RWPE2 (cell line): ENCODE data around the gene ZNF646.
A peak's percentile ranks its signal among the peaks of the same experiment; 100 is the strongest.

Experiments
- ATAC-seq: fragments of 200-7000 bp; cut with Tn5 transposase; 3 replicates; pipeline ENCODE4 v1.9.1; 2021; ENCODE audit warnings: low read depth
- DNase-seq: peaks from one replicate; pipeline ENCODE4 v3.0.0-alpha.2; 2020; ENCODE audit warnings: low spot score
- H3K27ac ChIP-seq: fragments of 450-650 bp; 2 replicates; pipeline ENCODE4 v1.5.1; 2017; ENCODE audit warnings: mild to moderate bottlenecking; ENCODE audit not compliant: poor library complexity, severe bottlenecking
- H3K27me3 ChIP-seq: fragments of 250-450 bp; sonication (Bioruptor Pico); 2 replicates; pipeline ENCODE4 v1.5.1; 2021; ENCODE audit warnings: mild to moderate bottlenecking, moderate library complexity; ENCODE audit not compliant: insufficient read depth, poor library complexity, severe bottlenecking
- H3K36me3 ChIP-seq: fragments of 250-450 bp; sonication (Bioruptor Pico); 2 replicates; pipeline ENCODE4 v1.5.1; 2020; ENCODE audit warnings: low read depth, mild to moderate bottlenecking, moderate library complexity
- H3K4me1 ChIP-seq: fragments of 250-450 bp; sonication (Bioruptor Pico); 2 replicates; pipeline ENCODE4 v1.5.1; 2021; ENCODE audit warnings: mild to moderate bottlenecking, moderate library complexity; ENCODE audit not compliant: insufficient read depth, poor library complexity, severe bottlenecking
- H3K4me3 ChIP-seq: fragments of 250-450 bp; sonication (Bioruptor Pico); 2 replicates; pipeline ENCODE4 v1.5.1; 2021; ENCODE audit warnings: mild to moderate bottlenecking, moderate library complexity; ENCODE audit not compliant: severe bottlenecking
- H3K9me3 ChIP-seq: fragments of 250-450 bp; sonication (Bioruptor Pico); 2 replicates; pipeline ENCODE4 v1.5.1; 2021; ENCODE audit warnings: mild to moderate bottlenecking, moderate library complexity; ENCODE audit not compliant: severe bottlenecking
- TF ChIP-seq, protein P1 (sequence below): fragments of 450-650 bp; IDR thresholded peaks from one replicate; pipeline ENCODE4 v1.5.1; 2017; ENCODE audit warnings: mild to moderate bottlenecking, moderate library complexity; ENCODE audit not compliant: poor library complexity, severe bottlenecking

ZNF646 gene

DNA sequence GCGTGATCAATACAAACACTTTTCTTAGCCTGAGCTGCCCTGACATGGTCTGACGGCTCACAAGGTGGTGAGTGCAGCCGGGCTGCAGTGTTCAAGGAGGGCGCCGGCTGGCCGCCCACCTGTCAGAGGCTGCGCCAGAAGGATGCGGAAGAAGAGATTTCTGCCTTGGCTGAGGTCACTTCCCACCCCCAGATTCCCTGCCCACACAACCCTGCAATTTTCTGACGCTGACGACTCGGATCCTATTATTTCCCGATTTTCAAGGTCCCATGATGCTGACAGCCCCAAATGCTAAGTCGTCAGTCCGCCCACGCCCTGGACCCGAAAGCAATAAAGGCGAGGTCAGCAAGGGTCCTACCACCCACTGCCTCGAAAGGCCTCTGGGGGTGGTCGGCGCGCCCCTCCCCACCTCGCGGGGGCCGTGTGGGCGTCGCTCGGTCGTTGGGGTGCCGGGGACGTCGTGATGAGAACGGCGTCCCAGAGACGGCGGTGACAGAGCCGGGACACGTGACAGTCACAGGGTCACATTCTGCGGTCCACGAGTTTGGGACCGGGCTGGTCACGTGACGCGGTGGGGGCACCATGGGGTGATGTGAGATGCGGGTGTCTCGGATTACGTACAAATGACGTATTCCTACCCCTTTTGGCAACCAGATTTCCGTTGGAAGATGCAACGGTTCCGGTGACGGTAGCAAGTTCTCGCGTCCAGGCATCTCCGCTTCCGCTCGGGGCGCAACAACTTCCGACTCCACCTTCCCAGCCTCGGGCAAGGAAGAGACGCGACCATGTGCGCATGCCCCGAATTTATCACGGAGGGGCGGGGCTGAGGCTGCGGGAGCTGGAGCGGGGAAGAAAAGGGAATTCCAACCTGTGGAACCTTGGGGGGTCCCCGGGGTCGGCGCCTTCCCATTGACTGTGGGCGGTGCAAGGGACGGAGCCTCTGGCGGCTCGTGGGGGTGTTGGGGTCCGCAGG lies 41.2 kb upstream of the ZNF646 start, which contains the start of gene STX4:
TSS of gene STX4 (plus strand) at position 823 of the 973 bp plus-strand sequence. CDS start 248 bp downstream, outside the sequence.
- ATAC-seq (peak; percentile 71), DNase-seq (peak; percentile 95)
- Histone ChIP-seq H3K4me3 (peak within 1 kb of the TSS; percentile 62), H3K9me3 (no peaks in the 10 kb centered on the region), H3K4me1 (no peaks in the 10 kb centered on the region), H3K36me3 (peaks cover 12% of the 10 kb centered on the region), H3K27me3 (no peaks in the 10 kb centered on the region), H3K27ac (peak within 1 kb of the TSS; percentile 44)
- TF ChIP-seq, protein P1, sequence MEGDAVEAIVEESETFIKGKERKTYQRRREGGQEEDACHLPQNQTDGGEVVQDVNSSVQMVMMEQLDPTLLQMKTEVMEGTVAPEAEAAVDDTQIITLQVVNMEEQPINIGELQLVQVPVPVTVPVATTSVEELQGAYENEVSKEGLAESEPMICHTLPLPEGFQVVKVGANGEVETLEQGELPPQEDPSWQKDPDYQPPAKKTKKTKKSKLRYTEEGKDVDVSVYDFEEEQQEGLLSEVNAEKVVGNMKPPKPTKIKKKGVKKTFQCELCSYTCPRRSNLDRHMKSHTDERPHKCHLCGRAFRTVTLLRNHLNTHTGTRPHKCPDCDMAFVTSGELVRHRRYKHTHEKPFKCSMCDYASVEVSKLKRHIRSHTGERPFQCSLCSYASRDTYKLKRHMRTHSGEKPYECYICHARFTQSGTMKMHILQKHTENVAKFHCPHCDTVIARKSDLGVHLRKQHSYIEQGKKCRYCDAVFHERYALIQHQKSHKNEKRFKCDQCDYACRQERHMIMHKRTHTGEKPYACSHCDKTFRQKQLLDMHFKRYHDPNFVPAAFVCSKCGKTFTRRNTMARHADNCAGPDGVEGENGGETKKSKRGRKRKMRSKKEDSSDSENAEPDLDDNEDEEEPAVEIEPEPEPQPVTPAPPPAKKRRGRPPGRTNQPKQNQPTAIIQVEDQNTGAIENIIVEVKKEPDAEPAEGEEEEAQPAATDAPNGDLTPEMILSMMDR: no peak

GRCh38 chr16:31033709-31034492 lies 40.3 kb upstream of the ZNF646 start:
- TF ChIP-seq, protein P1: no peak
- H3K4me1 ChIP-seq: no peaks in the 10 kb centered on the region

DNA sequence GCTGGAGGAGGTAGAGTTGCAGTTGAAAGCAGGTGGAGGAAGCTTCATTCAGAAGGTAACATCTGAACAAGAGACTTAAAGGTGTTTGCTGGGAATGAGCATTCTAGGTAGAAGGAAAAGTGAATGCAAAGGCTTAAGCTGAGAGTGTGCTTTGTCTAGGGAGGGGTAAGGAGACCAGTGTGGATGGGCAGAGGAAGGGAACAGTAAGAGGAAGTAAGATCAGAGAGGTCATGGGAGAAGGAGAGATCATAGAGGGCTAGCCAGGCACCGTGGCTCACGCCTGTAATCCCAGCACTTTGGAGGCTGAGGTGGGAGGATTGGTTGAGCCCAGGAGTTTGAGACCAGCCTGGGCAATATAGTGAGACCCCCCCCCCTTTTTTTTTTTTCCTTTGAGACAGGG lies 37.5 kb upstream of the ZNF646 start:
- Histone ChIP-seq H3K4me1 (no peaks in the 10 kb centered on the region), H3K36me3 (peaks cover 19% of the 10 kb centered on the region), H3K4me3 (no peak overlapping the region), H3K27me3 (no peaks in the 10 kb centered on the region), H3K9me3 (no peaks in the 10 kb centered on the region), H3K27ac (no peak overlapping the region)
- ATAC-seq (no peak), DNase-seq (no peak)
- TF ChIP-seq, protein P1: no peak

More at GRCh38 chr16:31033709-31034492, 40.3 kb upstream of the ZNF646 start:
- Histone ChIP-seq H3K4me3 (peak overlapping the region; percentile 62), H3K27ac (peak overlapping the region; percentile 44), H3K27me3 (no peaks in the 10 kb centered on the region), H3K36me3 (peaks cover 16% of the 10 kb centered on the region), H3K9me3 (no peaks in the 10 kb centered on the region)
- DNase-seq (peak; percentile 91), ATAC-seq (peak; percentile 69)

DNA sequence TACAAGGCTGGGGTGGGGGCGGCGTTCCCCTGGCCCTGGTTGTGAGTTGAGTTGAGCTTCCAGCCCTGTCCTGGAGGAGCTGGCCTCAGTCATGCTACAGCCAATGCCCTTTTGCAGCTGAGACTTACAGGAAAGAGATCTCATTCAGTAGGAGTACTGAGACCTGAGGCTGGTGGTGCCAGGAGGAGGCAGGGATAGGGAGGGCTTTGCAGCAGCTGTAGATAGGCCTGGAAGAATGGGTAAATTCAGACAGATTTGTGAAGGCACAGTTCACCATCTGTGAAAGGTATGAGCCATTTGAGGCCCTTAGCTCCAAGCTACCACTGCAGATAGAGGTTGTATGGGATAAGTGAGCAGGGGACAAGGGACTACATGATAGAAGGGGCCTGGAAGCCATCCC lies 35.2 kb upstream of the ZNF646 start:
- TF ChIP-seq, protein P1: no peak
- H3K9me3 ChIP-seq: no peaks in the 10 kb centered on the region
- peaks cover 19% of the 10 kb centered on the region for H3K36me3 ChIP-seq
- no peaks in the 10 kb centered on the region for H3K4me1 ChIP-seq
- DNase-seq (no peak), ATAC-seq (no peak)
- H3K4me3 ChIP-seq: no peak overlapping the region
- H3K27me3 ChIP-seq: no peaks in the 10 kb centered on the region
- no peak overlapping the region for H3K27ac ChIP-seq
